ENCODE data around the gene DEGS1. TPM values are rescaled to one million over a fixed set of nuclear protein-coding genes. Genes with fewer than 3 reads are reported as not detected.

Gene DEGS1
- total RNA-seq, 1 experiment from 2014 or later = 20.0 TPM

DNA sequence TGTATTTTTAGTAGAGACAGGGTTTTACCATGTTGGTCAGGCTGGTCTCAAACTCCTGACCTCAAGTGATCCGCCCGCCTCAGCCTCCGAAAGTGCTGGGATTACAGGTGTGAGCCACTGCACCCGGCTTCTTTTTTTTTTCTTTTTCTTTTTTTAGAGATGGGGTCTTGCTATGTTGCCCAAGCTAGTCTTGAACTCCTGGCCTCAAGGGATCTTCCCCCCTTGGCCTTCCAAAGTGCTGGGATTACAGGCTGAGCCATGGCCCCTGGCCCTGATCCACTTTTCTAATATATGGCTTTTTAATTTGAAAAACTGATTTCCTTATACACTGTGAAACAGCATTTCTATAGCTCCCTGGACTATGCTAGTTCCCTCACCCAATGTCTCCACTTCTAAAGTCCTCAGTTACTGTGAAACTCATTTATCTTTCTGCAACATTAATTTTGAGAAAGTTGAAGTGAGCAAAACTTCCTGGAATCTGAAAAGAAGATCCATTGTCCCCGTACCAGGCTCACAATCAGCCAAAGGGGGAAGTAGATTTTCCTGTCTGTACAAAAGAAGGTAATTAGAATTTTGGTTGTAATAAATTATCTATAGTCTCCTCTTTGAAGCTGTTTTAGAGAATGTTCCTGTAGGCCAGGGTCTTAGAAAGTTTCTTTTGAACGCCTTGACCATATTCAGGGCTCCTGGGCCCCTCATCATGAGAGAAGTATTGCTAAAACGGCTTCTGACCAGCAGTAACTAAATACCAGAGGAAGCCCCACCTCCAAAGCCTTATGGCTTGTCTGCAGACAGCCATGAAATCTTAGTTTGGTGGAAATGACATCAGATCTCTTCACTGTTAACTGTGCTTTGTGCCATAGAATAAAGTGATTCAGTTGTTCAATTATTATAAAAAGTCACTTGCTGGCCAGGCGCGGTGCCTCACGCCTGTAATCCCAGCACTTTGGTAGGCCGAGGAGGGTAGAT lies 34.9 kb downstream of the DEGS1 start:
- Histone ChIP-seq H4K20me1 (ENCODE audit: insufficient read depth) (no peaks in the 10 kb centered on the region), H3K79me2 (ENCODE audit: low read depth) (no peaks in the 10 kb centered on the region), H2AFZ (no peak overlapping the region), H3F3A (ENCODE audit: insufficient read depth, low read depth) (peaks cover 15% of the 10 kb centered on the region), H3K27ac (no peak overlapping the region), H3K4me1 (replicated peaks; ENCODE audit: insufficient read depth) (peaks cover 16% of the 10 kb centered on the region), H3K4me3 (no peak overlapping the region), H3K9me3 (ENCODE audit: insufficient read depth, low read depth) (no peaks in the 10 kb centered on the region), H3K27me3 (ENCODE audit: insufficient read depth, low read depth) (no peaks in the 10 kb centered on the region), H3K9me2 (ENCODE audit: insufficient read depth) (no peaks in the 10 kb centered on the region), H3K36me3 (ENCODE audit: low read depth) (no peaks in the 10 kb centered on the region), H3K4me2 (no peak overlapping the region)
- ChIA-PET POLR2A (ENCODE audit: unreplicated experiment) (interaction anchor here (0.7 kb wide), 1 partner anchor 14 kb away, joined by 5 read pairs; no protein-coding TSS in a partner anchor), CTCF (no interaction called here)
- no TSS peak for BruUV-seq (replicated peaks)
- no peak for DNase-seq
- intact Hi-C loops (cut with micrococcal nuclease; ENCODE audit: unreplicated experiment) = no loop called here
- TF ChIP-seq CTCF (conservative IDR thresholded peaks at IDR 0.05) = no peak
- TF ChIP-seq EZH2 (IDR thresholded peaks at IDR 0.05; ENCODE audit: low read depth) = no peak

DNA sequence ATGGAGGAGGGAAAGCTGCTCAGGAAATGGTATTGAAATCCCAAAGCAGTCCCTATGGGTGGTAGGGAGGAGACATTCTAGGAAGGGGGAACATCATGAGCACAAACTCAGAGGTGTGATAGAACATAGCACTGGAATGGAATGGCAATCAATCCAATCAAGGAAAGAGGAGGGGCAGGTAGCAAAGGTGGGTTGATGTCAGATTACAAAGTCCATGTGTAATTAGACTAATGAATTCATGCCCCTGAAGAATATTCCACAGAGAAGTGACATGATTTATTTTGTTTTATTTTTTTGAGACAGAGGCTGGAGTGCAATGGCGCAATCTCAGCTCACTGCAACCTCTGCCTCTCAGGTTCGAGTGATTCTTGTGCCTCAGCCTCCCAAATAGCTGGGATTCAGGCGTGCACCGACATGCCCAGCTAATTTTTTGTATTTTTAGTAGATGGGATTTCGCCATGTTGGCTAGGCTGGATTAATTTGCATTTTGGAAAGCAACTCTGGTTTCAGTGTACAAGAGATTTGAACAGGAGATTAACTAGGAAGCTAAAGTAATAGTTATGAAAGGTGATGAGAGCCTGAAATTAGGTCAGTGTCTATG lies 36.1 kb downstream of the DEGS1 start:
- CTCF ChIA-PET = no interaction called here
- no peak overlapping the region for H3K27ac ChIP-seq
- no TSS peak for BruUV-seq (replicated peaks)
- TF ChIP-seq EZH2 (IDR thresholded peaks at IDR 0.05; ENCODE audit: low read depth) (no peak), CTCF (conservative IDR thresholded peaks at IDR 0.05) (no peak)
- H3K9me3 ChIP-seq (ENCODE audit: insufficient read depth, low read depth) = no peaks in the 10 kb centered on the region
- no peaks in the 10 kb centered on the region for H4K20me1 ChIP-seq (ENCODE audit: insufficient read depth)
- intact Hi-C loops (cut with micrococcal nuclease; ENCODE audit: unreplicated experiment) = no loop called here
- no peaks in the 10 kb centered on the region for H3K79me2 ChIP-seq (ENCODE audit: low read depth)
- no peak overlapping the region for H3K4me3 ChIP-seq
- no peak overlapping the region for H2AFZ ChIP-seq
- no peaks in the 10 kb centered on the region for H3K27me3 ChIP-seq (ENCODE audit: insufficient read depth, low read depth)
- H3K9me2 ChIP-seq (ENCODE audit: insufficient read depth) = no peaks in the 10 kb centered on the region
- H3K4me2 ChIP-seq = no peak overlapping the region
- H3F3A ChIP-seq (ENCODE audit: insufficient read depth, low read depth) = peaks cover 4% of the 10 kb centered on the region
- DNase-seq = no peak
- peaks cover 4% of the 10 kb centered on the region for H3K4me1 ChIP-seq (replicated peaks; ENCODE audit: insufficient read depth)
- H3K36me3 ChIP-seq (ENCODE audit: low read depth) = no peaks in the 10 kb centered on the region
- POLR2A ChIA-PET (ENCODE audit: unreplicated experiment) = no interaction called here

- intact Hi-C loops (cut with micrococcal nuclease; ENCODE audit: unreplicated experiment) = no loop called here
- no TSS peak for BruUV-seq (replicated peaks)
- H4K20me1 ChIP-seq (ENCODE audit: insufficient read depth) = no peaks in the 10 kb centered on the region
- H3K9me2 ChIP-seq (ENCODE audit: insufficient read depth) = no peaks in the 10 kb centered on the region
- no peak for TF ChIP-seq CTCF (conservative IDR thresholded peaks at IDR 0.05)
- no peak for TF ChIP-seq EZH2 (IDR thresholded peaks at IDR 0.05; ENCODE audit: low read depth)
- no peaks in the 10 kb centered on the region for H3K9me3 ChIP-seq (ENCODE audit: insufficient read depth, low read depth)
- no peaks in the 10 kb centered on the region for H3F3A ChIP-seq (ENCODE audit: insufficient read depth, low read depth)
- POLR2A ChIA-PET (ENCODE audit: unreplicated experiment) = no interaction called here
- no peaks in the 10 kb centered on the region for H3K27me3 ChIP-seq (ENCODE audit: insufficient read depth, low read depth)
- H3K4me2 ChIP-seq = no peak overlapping the region
- DNase-seq = no peak
- H3K27ac ChIP-seq = no peak overlapping the region
- H3K36me3 ChIP-seq (ENCODE audit: low read depth) = no peaks in the 10 kb centered on the region
- H3K79me2 ChIP-seq (ENCODE audit: low read depth) = no peaks in the 10 kb centered on the region
- no peaks in the 10 kb centered on the region for H3K4me1 ChIP-seq (replicated peaks; ENCODE audit: insufficient read depth)
- CTCF ChIA-PET = no interaction called here
- no peak overlapping the region for H2AFZ ChIP-seq
- no peak overlapping the region for H3K4me3 ChIP-seq
Observed at GRCh38 chr1:224219612-224220059, 36.6 kb downstream of the DEGS1 start.
